ENCODE data around the gene HIPK3. TPM values are rescaled to one million over a fixed set of nuclear protein-coding genes. Genes with fewer than 3 reads are reported as not detected.

The HIPK3 gene
- total RNA-seq, 6 experiments from 2014 or later: 40.8 to 52.5 (median 47.3) TPM

GRCh38 chr11:33383075-33383919, 126.1 kb downstream of the HIPK3 start:
- TF ChIP-seq CTCF (IDR thresholded peaks at IDR 0.05): no peak
- Mint-ChIP-seq H3K27me3 (ENCODE audit: insufficient read depth) (no peaks in the 10 kb centered on the region), H3K36me3 (ENCODE audit: low read depth) (peaks cover 32% of the 10 kb centered on the region), H3K4me3 (no peak overlapping the region), H3K27ac (no peak overlapping the region), H3K4me1 (ENCODE audit: low read depth) (peaks cover 9% of the 10 kb centered on the region), H3K9me3 (peaks cover 12% of the 10 kb centered on the region; the same call in 1 of the 2 replicates)
- no peak for DNase-seq

GRCh38 chr11:33383920-33384209, 126.7 kb downstream of the HIPK3 start:
- peaks cover 36% of the 10 kb centered on the region for H3K36me3 Mint-ChIP-seq (ENCODE audit: low read depth)
- DNase-seq: no peak

GRCh38 chr11:33384220-33384619, 127.0 kb downstream of the HIPK3 start:
- no peak for TF ChIP-seq CTCF (IDR thresholded peaks at IDR 0.05)
- peaks cover 39% of the 10 kb centered on the region for H3K36me3 Mint-ChIP-seq (ENCODE audit: low read depth)

More at GRCh38 chr11:33383920-33384209, 126.7 kb downstream of the HIPK3 start:
- Mint-ChIP-seq H3K27me3 (ENCODE audit: insufficient read depth) (no peaks in the 10 kb centered on the region), H3K4me3 (no peak overlapping the region), H3K4me1 (ENCODE audit: low read depth) (peaks cover 9% of the 10 kb centered on the region), H3K9me3 (peaks cover 12% of the 10 kb centered on the region; the same call in 1 of the 2 replicates), H3K27ac (no peak overlapping the region)
- no peak for TF ChIP-seq CTCF (IDR thresholded peaks at IDR 0.05)

GRCh38 chr11:33387581-33387980, 130.4 kb downstream of the HIPK3 start:
- Mint-ChIP-seq H3K27ac (peak overlapping the region; percentile 35), H3K36me3 (ENCODE audit: low read depth) (peaks cover 58% of the 10 kb centered on the region), H3K27me3 (ENCODE audit: insufficient read depth) (no peaks in the 10 kb centered on the region), H3K9me3 (peaks cover 12% of the 10 kb centered on the region; the same call in 1 of the 2 replicates), H3K4me3 (no peak overlapping the region), H3K4me1 (ENCODE audit: low read depth) (peaks cover 37% of the 10 kb centered on the region)
- DNase-seq: no peak
- no peak for TF ChIP-seq CTCF (IDR thresholded peaks at IDR 0.05)

More at GRCh38 chr11:33384220-33384619, 127.0 kb downstream of the HIPK3 start:
- Mint-ChIP-seq H3K27ac (no peak overlapping the region), H3K4me1 (ENCODE audit: low read depth) (peaks cover 9% of the 10 kb centered on the region), H3K9me3 (peaks cover 12% of the 10 kb centered on the region; the same call in 1 of the 2 replicates), H3K27me3 (ENCODE audit: insufficient read depth) (no peaks in the 10 kb centered on the region), H3K4me3 (no peak overlapping the region)
- DNase-seq: no peak

GRCh38 chr11:33387996-33388395, 130.8 kb downstream of the HIPK3 start:
- peaks cover 62% of the 10 kb centered on the region for H3K36me3 Mint-ChIP-seq (ENCODE audit: low read depth)
- H3K4me1 Mint-ChIP-seq (ENCODE audit: low read depth): peaks cover 39% of the 10 kb centered on the region
- H3K9me3 Mint-ChIP-seq: peaks cover 12% of the 10 kb centered on the region; the same call in 1 of the 2 replicates
- no peak for DNase-seq
- no peak overlapping the region; the same call in 1 of the 2 replicates for H3K27ac Mint-ChIP-seq
- TF ChIP-seq CTCF (IDR thresholded peaks at IDR 0.05): no peak
- H3K27me3 Mint-ChIP-seq (ENCODE audit: insufficient read depth): no peaks in the 10 kb centered on the region
- H3K4me3 Mint-ChIP-seq: no peak overlapping the region
